WTC11 (cell line): ENCODE results near the gene TMEM254. TPM values are rescaled to one million over a fixed set of nuclear protein-coding genes. Genes with fewer than 3 reads are reported as not detected.

Experiments
- ATAC-seq: fragments of 200-7000 bp; cut with Tn5 transposase; 2 replicates; pipeline ENCODE4 v1.10.0; 2021; ENCODE audit warnings: mild to moderate bottlenecking, moderate library complexity
- CTCF ChIA-PET: fragments of 300-600 bp; sonication (Branson Sonifier 250); formaldehyde crosslinking; loops from one replicate; lab custom pipeline; 2021; ENCODE audit warnings: antibody characterized with exemption; lab: Charles Lee
- POLR2A ChIA-PET: fragments of 350-600 bp; sonication (Branson Sonifier 250); formaldehyde crosslinking; loops from one replicate; lab custom pipeline; 2021; ENCODE audit warnings: antibody characterized with exemption; lab: Charles Lee
- DNase-seq: peaks from one replicate; pipeline ENCODE4 v3.0.0; 2021; ENCODE audit warnings: low spot score
- H3K27ac Mint-ChIP-seq: 2 replicates; pipeline ENCODE4 v1.8.0; 2021; ENCODE audit warnings: mixed read lengths
- H3K27me3 Mint-ChIP-seq: 2 replicates; pipeline ENCODE4 v1.8.0; 2021; ENCODE audit warnings: low read depth, mild to moderate bottlenecking, moderate library complexity, mixed read lengths
- H3K36me3 Mint-ChIP-seq: 2 replicates; pipeline ENCODE4 v1.8.0; 2021; ENCODE audit warnings: mixed read lengths
- H3K4me1 Mint-ChIP-seq: 2 replicates; pipeline ENCODE4 v1.8.0; 2022; ENCODE audit warnings: mixed read lengths
- H3K4me3 Mint-ChIP-seq: 2 replicates; pipeline ENCODE4 v1.8.0; 2021; ENCODE audit warnings: mild to moderate bottlenecking, moderate library complexity, mixed read lengths
- H3K9me3 Mint-ChIP-seq: 2 replicates; pipeline ENCODE4 v1.8.0; 2021; ENCODE audit warnings: mixed read lengths
- CBFB ChIP-seq: sonication (generic); formaldehyde crosslinking; IDR thresholded peaks from 2 replicates; pipeline ENCODE4 v1.8.1; 2022; ENCODE audit warnings: mild to moderate bottlenecking, low read depth, missing genetic modification reagents
- CDX4 ChIP-seq: fragments of 250-450 bp; sonication (Bioruptor Pico); IDR thresholded peaks from 2 replicates; pipeline ENCODE4 v1.9.0; 2021; ENCODE audit warnings: moderate library complexity, mild to moderate bottlenecking, inconsistent platforms, borderline replicate concordance
- ELF4 ChIP-seq: sonication (generic); formaldehyde crosslinking; IDR thresholded peaks from 2 replicates; pipeline ENCODE4 v1.8.1; 2022; ENCODE audit warnings: low read depth, mild to moderate bottlenecking, moderate library complexity, missing genetic modification reagents
- ETV6 ChIP-seq: sonication (generic); formaldehyde crosslinking; IDR thresholded peaks from 2 replicates; pipeline ENCODE4 v1.8.1; 2022; ENCODE audit warnings: mild to moderate bottlenecking, missing genetic modification reagents
- FOXJ3 ChIP-seq: sonication (generic); formaldehyde crosslinking; IDR thresholded peaks from 2 replicates; pipeline ENCODE4 v1.9.0; 2021; ENCODE audit warnings: missing genetic modification reagents, mild to moderate bottlenecking, borderline replicate concordance
- IRF2 ChIP-seq: sonication (generic); formaldehyde crosslinking; IDR thresholded peaks from 2 replicates; pipeline ENCODE4 v1.8.0; 2022; ENCODE audit warnings: low read depth, missing genetic modification reagents, borderline replicate concordance
- JAZF1 ChIP-seq: fragments of 250-450 bp; sonication (Bioruptor Pico); IDR thresholded peaks from 2 replicates; pipeline ENCODE4 v1.9.0; 2021; ENCODE audit warnings: moderate library complexity, mild to moderate bottlenecking, inconsistent platforms
- JUN ChIP-seq: sonication (generic); formaldehyde crosslinking; IDR thresholded peaks from 2 replicates; pipeline ENCODE4 v1.8.0; 2023; ENCODE audit warnings: mild to moderate bottlenecking, missing genetic modification reagents
- NFYB ChIP-seq: sonication (generic); formaldehyde crosslinking; conservative IDR thresholded peaks from 2 replicates; pipeline ENCODE4 v1.8.0; 2022; ENCODE audit warnings: low read depth, missing genetic modification reagents
- NR1H2 ChIP-seq: sonication (generic); formaldehyde crosslinking; IDR thresholded peaks from 2 replicates; pipeline ENCODE4 v1.9.0; 2021; ENCODE audit warnings: mild to moderate bottlenecking, moderate library complexity, missing genetic modification reagents
- OVOL2 ChIP-seq: fragments of 250-450 bp; sonication (Bioruptor Pico); IDR thresholded peaks from 2 replicates; pipeline ENCODE4 v1.9.0; 2021; ENCODE audit warnings: mild to moderate bottlenecking, borderline replicate concordance
- PRRX2 ChIP-seq: fragments of 250-450 bp; sonication (Bioruptor Pico); IDR thresholded peaks from 2 replicates; pipeline ENCODE4 v1.8.0; 2021; ENCODE audit warnings: mild to moderate bottlenecking
- RORB ChIP-seq: fragments of 250-450 bp; sonication (Bioruptor Pico); IDR thresholded peaks from 2 replicates; pipeline ENCODE4 v1.9.0; 2021; ENCODE audit warnings: mild to moderate bottlenecking
- SMAD3 ChIP-seq: sonication (generic); formaldehyde crosslinking; IDR thresholded peaks from 2 replicates; pipeline ENCODE4 v1.8.0; 2022; ENCODE audit warnings: missing genetic modification reagents, mild to moderate bottlenecking, borderline replicate concordance
- ZNF317 ChIP-seq: sonication (generic); formaldehyde crosslinking; IDR thresholded peaks from 2 replicates; pipeline ENCODE4 v1.8.1; 2023; ENCODE audit warnings: low read depth, mild to moderate bottlenecking, moderate library complexity, missing genetic modification reagents, borderline replicate concordance
- ZNF416 ChIP-seq: fragments of 250-450 bp; sonication (Bioruptor Pico); IDR thresholded peaks from 2 replicates; pipeline ENCODE4 v1.9.0; 2021; ENCODE audit warnings: mild to moderate bottlenecking, inconsistent platforms
- ZSCAN18 ChIP-seq: fragments of 250-450 bp; sonication (Bioruptor Pico); IDR thresholded peaks from 2 replicates; pipeline ENCODE4 v2.1.2; 2022; ENCODE audit warnings: mild to moderate bottlenecking, moderate library complexity
- total RNA-seq: library from RNA; stranded (reverse); gene quantifications from 3 replicates; pipeline ENCODE4 v1.2.3, GENCODE V29; 2021
- TF ChIP-seq, protein P1 (sequence below): sonication (generic); formaldehyde crosslinking; IDR thresholded peaks from 2 replicates; pipeline ENCODE4 v1.8.1; 2022; ENCODE audit warnings: low read depth, mild to moderate bottlenecking, moderate library complexity, missing genetic modification reagents, borderline replicate concordance
- TF ChIP-seq, protein P2 (sequence below): sonication (generic); formaldehyde crosslinking; IDR thresholded peaks from 2 replicates; pipeline ENCODE4 v1.8.1; 2022; ENCODE audit warnings: mild to moderate bottlenecking, missing genetic modification reagents, moderate library complexity, borderline replicate concordance
- TF ChIP-seq, protein P3 (sequence below): sonication (generic); formaldehyde crosslinking; IDR thresholded peaks from 2 replicates; pipeline ENCODE4 v1.8.0; 2023; ENCODE audit warnings: mild to moderate bottlenecking, missing genetic modification reagents

TMEM254 gene
- total RNA-seq, 1 experiment from 2014 or later: 18.5 TPM

GRCh38 chr10:80079312-80079719 is 851 bp downstream of the TMEM254 start (continued):
- TF ChIP-seq, protein P1, sequence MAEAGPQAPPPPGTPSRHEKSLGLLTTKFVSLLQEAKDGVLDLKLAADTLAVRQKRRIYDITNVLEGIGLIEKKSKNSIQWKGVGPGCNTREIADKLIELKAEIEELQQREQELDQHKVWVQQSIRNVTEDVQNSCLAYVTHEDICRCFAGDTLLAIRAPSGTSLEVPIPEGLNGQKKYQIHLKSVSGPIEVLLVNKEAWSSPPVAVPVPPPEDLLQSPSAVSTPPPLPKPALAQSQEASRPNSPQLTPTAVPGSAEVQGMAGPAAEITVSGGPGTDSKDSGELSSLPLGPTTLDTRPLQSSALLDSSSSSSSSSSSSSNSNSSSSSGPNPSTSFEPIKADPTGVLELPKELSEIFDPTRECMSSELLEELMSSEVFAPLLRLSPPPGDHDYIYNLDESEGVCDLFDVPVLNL (CRISPR knock-in tag): no peak
- TF ChIP-seq JAZF1 (CRISPR knock-in tag) (no peak), OVOL2 (CRISPR knock-in tag) (no peak), NR1H2 (CRISPR knock-in tag) (no peak), SMAD3 (CRISPR knock-in tag) (no peak), ELF4 (no peak), NFYB (CRISPR knock-in tag) (no peak), ZNF317 (no peak), ZNF416 (no peak), CBFB (CRISPR knock-in tag) (no peak)
- TF ChIP-seq, protein P2, sequence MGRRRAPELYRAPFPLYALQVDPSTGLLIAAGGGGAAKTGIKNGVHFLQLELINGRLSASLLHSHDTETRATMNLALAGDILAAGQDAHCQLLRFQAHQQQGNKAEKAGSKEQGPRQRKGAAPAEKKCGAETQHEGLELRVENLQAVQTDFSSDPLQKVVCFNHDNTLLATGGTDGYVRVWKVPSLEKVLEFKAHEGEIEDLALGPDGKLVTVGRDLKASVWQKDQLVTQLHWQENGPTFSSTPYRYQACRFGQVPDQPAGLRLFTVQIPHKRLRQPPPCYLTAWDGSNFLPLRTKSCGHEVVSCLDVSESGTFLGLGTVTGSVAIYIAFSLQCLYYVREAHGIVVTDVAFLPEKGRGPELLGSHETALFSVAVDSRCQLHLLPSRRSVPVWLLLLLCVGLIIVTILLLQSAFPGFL (CRISPR knock-in tag): no peak
- TF ChIP-seq, protein P3, sequence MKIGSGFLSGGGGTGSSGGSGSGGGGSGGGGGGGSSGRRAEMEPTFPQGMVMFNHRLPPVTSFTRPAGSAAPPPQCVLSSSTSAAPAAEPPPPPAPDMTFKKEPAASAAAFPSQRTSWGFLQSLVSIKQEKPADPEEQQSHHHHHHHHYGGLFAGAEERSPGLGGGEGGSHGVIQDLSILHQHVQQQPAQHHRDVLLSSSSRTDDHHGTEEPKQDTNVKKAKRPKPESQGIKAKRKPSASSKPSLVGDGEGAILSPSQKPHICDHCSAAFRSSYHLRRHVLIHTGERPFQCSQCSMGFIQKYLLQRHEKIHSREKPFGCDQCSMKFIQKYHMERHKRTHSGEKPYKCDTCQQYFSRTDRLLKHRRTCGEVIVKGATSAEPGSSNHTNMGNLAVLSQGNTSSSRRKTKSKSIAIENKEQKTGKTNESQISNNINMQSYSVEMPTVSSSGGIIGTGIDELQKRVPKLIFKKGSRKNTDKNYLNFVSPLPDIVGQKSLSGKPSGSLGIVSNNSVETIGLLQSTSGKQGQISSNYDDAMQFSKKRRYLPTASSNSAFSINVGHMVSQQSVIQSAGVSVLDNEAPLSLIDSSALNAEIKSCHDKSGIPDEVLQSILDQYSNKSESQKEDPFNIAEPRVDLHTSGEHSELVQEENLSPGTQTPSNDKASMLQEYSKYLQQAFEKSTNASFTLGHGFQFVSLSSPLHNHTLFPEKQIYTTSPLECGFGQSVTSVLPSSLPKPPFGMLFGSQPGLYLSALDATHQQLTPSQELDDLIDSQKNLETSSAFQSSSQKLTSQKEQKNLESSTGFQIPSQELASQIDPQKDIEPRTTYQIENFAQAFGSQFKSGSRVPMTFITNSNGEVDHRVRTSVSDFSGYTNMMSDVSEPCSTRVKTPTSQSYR: no peak

GRCh38 chr10:80081026-80081425 is 2.6 kb downstream of the TMEM254 start:
- no peaks in the 10 kb centered on the region for H3K9me3 Mint-ChIP-seq
- peaks cover 13% of the 10 kb centered on the region for H3K4me1 Mint-ChIP-seq
- no peak for ATAC-seq

More at GRCh38 chr10:80081026-80081425, 2.6 kb downstream of the TMEM254 start:
- TF ChIP-seq ZNF416 (no peak), ETV6 (CRISPR knock-in tag) (no peak), ZSCAN18 (CRISPR knock-in tag) (no peak), PRRX2 (no peak), RORB (CRISPR knock-in tag) (no peak), JUN (CRISPR knock-in tag) (no peak), FOXJ3 (CRISPR knock-in tag) (no peak), IRF2 (CRISPR knock-in tag) (no peak), OVOL2 (CRISPR knock-in tag) (no peak), CDX4 (no peak), JAZF1 (CRISPR knock-in tag) (no peak)
- Mint-ChIP-seq H3K4me3 (no peak overlapping the region), H3K27me3 (no peaks in the 10 kb centered on the region), H3K36me3 (no peaks in the 10 kb centered on the region), H3K27ac (no peak overlapping the region)
- CTCF ChIA-PET: no interaction called here
- DNase-seq: no peak
- POLR2A ChIA-PET: no interaction called here
